Measurements from ENCODE around the gene CEP19. TPM values are rescaled to one million over a fixed set of nuclear protein-coding genes. Genes with fewer than 3 reads are reported as not detected.

CEP19 gene
- total RNA-seq, 1 experiment from 2014 or later, result 0.15 TPM

DNA sequence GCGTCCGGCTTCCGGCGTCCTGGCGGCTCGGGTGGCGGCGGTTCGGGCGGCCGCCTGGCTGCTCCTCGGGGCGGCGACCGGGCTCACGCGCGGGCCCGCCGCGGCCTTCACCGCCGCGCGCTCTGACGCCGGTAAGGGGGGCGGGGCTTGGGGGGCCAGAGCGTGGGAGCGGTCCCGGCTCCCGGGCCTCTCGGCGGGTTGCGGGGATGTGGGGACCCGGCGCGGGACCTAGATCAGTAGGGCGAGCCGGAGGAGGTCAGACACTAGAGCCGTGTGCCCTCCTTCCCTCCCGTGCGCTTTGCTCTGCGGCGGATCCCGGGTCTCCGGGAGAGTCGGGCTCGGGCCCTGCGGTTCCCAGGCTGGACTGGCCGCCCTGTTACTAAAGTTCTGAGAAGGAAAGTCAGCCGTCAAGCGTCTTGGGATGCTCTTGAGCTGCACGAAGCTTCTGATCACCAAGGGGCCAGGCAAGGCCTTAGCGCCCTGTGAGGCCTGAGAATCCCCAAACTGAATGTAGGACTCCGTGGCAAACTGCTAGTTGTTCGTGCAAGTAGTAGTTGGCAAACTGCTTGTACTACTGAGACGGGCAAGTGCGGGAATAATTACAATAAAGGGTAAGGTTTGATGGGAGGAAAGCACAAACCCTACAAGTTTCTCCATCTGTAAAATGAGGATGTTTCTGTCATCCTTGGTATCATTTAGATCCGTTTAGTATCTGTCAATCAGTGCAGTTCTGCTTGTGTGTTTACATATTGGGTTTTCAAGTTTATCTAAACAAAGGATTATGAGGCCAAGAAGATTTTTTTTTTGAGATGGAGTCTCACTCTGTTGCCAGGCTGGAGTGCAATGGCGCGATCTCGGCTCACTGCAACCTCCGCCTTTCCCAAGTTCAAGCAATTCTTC, 714 bp upstream of the CEP19 start:
- peak; percentile 55 for DNase-seq (ENCODE audit: low spot score)

DNA sequence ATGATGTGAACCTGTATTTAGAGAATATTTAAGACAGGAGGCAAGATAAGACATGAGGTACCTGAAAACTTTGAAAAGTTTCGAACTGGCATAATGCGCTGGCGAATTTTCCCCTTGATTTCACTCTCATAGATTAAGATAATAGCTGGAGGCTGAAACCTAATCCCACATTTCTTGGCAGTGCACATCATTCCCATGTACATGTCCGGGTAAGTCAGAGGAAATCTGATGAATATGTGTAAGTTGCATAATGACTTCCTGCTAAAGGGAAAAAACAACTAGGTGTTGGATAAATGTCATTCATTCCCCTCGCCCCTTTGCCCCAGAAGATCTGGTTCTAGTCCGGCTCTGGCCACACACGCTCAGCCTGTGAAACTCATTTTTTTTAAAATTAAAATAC, 3.6 kb downstream of the CEP19 start:
- no peak for DNase-seq (ENCODE audit: low spot score)

DNA sequence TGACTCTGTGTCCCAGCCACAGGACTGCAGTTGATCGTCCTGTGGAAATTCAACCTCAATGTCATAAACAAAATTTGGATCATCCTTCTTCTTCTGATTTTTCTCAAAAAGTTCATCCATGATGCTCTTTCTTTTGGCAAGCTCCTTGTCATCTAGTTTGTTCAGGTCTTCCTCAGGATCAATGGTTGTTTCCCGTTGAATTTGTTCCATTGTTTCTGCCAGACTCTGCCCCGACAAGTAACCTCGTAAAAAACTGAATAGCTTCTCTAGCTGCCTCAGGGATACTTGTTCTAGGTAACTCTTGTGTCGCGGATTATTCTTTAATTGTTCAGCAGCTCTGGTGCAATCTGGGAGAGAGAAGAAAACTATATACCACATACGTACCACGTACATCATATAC, 4.5 kb downstream of the CEP19 start:
- DNase-seq (ENCODE audit: low spot score), result no peak

DNA sequence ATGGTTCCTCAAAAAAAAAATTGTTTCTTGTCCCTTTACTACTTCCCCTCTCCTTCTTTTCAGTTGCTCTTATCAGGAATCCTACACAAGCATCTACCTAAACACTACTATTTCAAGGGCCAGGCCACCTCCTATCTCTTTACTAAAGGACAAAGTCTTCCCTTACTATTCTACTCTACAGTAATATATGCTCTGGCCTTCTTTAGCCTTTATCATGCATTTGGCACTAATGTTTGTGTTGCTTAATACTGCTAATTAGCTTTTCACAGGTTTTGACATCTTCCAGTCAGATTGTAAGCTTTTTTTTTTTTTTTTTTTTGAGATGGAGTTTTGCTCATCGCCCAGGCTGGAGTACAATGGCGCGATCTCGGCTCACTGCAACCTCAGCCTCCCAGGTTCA, 5.3 kb downstream of the CEP19 start:
- DNase-seq (ENCODE audit: low spot score), result no peak

DNA sequence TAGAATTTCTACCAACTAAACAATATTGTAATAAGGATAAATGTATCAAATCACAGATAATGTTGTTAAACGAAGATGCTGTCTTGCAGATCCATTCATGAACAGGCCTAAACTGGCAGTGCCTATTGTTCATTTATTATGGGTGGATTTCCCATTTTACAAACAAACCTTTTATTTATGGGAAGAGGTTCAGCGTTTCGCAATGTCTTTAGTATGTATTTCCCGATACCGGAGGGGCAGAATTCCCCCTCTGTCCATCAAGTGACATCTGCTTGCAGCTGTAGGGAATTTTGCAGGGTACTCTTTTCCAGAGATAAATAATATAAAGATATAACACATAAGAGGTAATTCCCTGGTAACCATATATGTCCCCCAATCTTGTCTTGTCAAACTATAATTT, 5.7 kb downstream of the CEP19 start:
- no peak for DNase-seq (ENCODE audit: low spot score)

DNA sequence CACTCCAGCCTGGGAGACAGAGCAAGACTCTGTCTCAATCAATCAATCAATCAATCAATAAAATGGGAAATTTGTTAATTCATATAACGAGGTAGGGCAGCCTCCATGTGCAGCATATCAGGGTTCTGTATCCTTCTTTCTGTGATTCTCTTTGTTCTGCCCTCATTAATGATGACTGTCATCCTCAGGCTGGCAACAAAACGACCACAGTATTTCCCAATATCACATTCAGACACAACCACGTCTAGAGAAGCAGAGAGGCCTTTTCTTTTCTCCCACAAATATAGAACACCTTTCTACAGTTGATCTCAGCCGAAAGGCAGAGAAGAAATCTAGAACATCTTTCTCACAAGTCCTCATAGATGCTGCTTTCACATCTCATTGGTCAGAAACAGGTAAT, 11.2 kb downstream of the CEP19 start:
- no peak for DNase-seq (ENCODE audit: low spot score)

DNA sequence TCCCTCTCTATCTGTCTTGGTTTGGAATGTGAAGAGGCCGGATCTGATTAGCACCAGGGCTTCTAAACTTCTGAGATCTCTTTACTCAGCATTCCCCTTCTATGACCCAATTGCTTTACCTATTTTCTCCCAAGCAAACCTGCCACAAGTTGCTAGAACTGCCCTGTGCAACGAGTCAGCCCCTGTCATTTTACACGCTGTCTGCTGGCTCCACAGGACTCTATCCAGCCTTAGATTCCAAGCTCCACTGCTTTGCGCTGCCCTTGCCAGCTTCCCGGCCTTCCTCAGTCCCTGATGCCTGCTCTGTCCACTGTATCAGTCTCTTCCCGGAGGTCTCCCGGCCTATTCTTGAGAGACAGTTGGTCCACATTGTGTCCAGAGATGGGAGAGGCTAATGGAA, 12.3 kb downstream of the CEP19 start:
- no peak for DNase-seq (ENCODE audit: low spot score)

DNA sequence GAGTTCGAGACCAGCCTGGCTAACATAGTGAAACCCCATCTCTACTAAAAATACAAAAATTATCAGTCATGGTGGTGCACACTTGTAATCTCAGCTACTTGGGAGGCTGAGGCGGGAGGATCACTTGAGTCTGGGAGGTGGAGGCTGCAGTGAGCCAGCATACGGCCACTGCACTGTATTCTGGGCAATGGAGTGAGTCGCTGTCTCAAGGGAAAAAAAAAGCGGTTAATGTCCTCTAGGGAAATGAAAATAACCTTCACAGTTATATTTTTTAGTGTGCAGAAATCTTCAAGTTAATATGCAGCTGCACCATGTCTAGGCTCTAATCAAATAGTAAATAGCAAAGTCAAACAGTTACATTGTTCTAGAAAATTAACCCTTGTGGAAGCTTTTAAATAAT, 14.8 kb downstream of the CEP19 start:
- DNase-seq (ENCODE audit: low spot score), result no peak

DNA sequence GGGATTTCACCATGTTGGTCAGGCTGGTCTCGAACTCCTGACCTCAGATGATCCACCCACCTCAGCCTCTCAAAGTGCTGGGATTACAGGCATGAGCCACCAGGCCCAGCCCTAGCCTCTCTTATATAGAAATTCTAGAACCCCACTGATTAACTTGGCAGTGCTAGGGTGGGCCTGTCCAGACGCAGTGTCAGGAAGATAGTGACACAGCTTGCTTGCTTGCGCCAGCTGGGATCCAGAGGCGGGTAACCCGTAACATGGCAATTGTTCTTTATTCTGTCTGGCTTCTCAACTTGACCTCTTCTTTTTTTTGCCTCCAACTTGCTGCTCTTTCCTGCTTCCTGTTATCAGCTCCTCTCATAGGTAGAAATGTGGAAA, 16.2 kb downstream of the CEP19 start:
- no peak for DNase-seq (ENCODE audit: low spot score)

DNA sequence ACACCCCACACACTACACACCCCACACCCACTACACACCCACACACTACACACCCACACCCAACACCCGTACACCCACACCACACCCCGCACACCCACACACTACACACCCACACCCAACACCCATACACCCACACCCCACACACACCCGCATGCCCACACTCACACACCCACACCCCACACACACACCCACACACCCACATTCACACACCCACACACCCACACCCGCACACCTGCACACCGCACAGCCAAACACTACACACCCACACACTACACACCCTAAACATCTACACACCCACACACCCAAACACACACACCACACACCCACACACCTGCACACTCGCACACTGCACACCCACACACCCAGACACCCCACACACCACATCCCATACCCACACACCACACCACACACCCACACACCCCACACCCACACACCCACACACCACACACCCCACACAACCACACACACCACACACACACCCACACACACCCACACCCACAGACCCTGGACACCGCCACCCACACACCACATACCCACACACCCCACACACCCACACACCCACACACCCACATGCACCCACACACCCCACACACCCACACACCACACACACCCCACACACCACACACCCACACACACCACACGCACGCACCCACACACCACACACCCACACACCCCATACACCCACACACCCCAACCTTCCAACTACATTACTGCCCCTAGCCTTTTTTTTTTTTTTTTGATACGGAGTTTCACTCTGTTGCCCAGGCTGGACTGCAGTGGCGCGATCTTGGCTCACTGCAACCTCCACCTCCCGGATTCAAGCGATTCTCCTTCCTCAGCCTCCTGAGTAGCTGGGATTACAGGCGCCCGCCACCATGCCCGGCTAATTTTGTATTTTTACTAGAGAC, 16.9 kb downstream of the CEP19 start:
- DNase-seq (ENCODE audit: low spot score), result no peak

DNA sequence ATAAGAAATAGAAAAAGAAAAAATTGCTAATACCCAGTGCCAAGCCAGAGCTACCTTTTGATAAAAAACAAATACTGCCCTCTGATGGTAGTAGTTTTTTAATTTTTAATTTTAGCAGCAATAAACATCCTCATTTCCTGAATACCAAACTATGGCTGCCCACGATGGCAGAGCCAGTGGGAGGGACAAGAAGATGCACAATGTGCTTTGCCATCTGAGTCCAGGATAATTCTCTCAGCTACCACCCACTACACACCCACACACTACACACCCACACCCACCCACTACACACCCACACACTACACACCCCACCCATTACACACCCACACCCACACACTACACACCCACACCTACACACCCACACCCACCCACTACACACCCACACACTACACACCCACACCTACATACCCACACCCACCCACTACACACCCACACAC, 17.8 kb downstream of the CEP19 start:
- no peak for DNase-seq (ENCODE audit: low spot score)

DNA sequence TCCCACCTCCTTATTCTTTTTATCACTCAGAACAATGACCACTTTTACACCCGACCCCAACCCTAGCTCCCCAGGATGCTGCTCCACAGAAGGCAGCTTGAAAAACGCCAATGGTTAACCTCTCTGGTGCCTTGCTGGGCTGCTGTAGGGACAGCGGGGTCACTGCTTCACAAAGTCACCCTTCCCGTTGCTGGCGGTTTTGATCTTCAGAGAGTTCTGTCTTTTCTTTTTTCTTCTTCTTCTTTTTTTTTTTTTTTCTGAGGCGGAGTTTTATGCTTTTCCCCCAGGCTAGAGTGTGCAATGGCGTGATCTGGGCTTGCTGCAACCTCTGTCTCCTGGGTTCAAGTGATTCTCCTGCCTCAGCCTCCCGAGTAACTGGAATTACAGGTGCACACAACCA, 20.7 kb downstream of the CEP19 start:
- DNase-seq (ENCODE audit: low spot score), result no peak

DNA sequence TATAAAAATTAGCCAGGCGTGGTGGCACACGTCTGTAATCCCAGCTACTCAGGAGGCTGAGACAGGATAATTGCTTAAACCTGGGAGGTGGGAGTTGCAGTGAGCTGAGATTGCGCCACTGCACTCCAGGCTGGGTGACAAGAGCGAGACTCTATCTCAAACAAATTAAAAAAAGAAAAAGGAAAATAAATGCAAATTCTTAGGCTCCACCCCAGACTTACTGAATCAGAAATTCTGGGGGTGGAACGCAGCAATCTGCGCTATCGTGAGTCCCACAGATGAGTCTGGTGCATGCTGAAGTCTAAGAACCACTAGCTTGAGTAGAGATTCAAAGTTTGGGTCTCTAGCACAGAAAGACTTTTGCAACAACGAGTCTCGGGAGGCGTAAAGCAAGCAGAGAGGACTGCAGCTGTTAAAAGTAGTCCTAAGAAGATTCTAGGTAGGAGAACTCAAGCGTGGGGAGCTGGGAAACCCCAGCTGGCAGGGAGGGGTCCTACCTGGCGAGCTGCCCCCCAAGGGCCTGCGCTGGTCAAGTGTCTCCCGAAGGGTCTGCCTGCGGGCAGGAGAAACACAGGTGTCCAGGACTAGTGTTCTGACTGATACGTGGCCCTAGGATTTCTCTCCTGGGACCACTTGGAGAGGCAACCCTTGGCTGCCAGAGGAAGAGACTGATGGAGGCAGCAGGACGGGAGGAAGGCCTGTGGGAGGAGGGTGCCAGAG, 21.9 kb downstream of the CEP19 start:
- DNase-seq (ENCODE audit: low spot score), result no peak

DNA sequence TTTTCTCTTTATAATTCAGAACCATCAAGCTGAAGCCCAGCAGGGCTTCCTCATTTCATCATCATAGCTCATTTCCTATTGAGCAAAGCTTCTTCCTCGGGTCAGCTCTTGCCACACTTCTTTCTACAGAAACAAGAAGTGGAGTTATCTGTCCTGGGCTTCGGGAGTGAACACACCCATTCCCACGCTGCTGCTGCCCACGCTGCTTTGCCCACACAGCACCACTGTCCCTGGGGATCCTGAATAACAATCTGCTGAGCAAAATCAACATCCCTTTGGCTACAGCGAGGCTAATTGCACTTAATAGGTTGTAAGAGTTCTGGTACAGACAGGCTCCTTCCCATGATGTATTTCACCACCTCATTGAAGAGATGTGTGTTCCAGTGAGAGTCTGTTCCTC, 23.7 kb downstream of the CEP19 start:
- DNase-seq (ENCODE audit: low spot score), result no peak

DNA sequence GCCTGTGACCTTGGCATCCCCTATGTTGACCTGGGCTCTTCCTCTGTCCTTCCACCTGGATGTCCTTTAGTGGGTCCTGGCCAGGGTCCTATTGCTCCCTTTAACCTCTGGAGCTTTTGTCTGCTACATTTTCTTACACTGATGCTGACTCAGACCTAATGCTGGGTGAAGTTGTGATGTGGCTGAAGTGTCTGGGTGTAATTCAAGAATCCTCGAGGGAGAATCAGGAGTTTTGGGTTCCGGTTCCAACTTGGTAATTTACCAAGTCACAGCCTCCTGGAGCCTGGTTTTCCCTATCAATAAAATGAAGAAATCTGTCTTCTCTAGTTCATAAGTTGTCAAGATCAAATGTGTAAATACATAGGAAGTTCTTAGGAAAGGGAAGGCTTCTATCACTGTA, 25.6 kb downstream of the CEP19 start:
- DNase-seq (ENCODE audit: low spot score), result no peak

DNA sequence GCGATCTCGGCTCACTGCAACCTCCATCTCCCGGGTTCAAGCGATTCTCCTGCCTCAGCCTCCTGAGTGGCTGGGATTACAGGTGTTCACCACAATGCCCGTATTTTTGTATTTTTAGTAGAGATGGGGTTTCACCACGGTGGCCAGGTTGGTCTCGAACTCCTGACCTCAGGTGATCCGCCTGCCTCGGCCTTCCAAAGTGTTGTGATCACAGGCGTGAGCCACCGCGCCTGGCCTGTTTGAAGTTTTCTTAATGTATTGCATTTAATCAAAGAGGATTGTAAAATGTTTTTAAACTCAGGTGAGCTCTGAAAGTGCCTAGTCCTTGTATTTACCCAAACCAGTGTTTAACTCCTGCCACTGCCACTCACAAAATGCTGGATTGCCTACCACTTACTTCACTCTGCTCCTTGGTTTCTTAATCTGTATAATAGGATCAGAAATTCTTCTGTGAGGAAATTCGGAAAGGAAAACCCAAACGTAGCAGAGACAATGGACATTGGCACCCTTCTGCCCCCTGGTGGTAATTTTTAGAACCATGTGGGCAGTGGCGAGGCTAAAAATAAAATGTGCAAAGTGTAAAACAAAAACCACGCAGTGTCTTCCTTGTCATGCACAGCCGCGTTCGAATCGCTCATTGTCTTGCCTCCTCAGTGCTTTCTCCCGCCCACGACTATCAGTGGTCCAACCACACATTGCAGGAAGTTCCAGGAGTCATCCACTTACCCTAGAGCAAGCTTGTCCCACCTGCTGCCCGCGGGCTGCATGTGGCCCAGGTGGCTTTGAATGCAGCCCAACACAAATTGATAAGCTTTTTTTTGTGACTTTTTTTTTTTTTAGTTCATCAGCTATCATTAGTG, 27.3 kb downstream of the CEP19 start:
- peak; percentile 82 for DNase-seq (ENCODE audit: low spot score)

DNA sequence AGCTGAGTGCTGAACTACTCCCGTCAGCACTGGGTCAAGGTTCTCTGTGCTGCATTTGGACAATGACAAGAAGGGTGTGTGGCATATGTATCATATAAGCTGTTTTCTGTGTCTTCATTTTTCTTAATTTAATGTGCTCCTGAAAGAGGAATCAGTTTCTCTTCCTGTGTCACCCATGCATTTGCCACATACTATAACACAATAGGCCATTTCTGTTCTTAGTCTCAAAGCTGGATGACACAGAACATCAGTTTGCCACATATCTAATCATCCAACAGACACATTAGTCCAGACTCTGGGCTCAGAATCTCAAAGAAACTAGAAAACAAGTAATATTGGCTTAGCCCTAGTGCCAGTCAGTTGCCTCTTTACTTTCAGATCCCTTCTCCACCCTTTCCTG, 34.1 kb downstream of the CEP19 start:
- no peak for DNase-seq (ENCODE audit: low spot score)

DNA sequence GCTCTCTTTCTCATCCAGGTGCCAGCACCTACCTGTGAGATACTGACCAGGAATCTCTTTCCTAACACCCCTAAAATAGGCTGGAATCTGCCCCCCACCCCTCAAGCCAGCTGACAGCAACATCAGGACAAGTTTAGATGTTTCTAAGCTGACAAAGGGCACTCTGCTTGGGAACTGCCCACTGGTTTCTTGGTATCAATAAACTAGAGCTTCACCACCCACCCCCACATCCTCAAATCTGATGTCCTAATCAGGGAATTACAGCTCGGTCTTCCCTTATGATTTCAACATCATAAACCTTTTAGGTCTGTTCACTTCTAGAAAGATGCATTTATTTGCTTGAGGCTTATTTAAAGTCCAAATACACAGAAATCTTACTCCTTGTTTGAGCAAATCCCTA, 34.7 kb downstream of the CEP19 start:
- no peak for DNase-seq (ENCODE audit: low spot score)

DNA sequence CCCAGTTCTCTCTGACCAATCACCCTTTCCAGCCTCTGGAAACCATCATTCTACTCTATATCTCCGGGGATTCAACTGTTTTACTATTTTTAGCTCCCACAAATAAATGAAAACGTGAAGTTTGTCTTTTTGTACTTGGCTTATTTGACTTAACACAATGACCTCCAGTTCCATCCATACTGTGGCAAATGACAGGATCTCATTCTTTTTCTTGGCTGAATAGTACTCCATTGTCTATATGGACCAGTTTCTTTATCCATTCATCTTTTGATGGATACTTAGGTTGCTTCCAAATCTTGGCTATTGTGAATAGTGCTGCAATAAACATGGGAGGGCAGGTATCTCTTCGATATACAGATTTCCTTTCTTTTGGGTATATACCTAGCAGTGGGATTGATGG, 38.4 kb downstream of the CEP19 start:
- DNase-seq (ENCODE audit: low spot score), result no peak

DNA sequence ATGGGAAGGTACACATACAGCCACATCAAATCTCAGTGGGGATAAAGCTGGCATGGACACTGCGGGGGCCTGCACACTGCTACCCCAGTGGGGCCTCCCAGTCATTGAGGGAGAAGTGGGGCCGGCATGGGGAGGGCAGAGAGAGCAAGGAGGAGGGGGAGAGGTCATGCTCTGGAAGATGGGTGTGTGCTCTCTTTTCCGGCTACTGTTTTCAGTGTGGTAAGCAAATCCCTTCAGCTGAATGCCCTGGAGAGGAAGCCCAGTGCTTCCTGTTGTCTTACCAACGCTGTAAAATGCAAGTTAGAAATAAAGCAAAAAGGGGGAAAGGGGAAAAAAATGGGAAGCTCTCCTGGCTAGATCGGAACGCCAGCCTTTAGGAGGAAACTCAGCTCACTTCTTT, 41.7 kb downstream of the CEP19 start:
- no peak for DNase-seq (ENCODE audit: low spot score)
